Stimulated activated CD4-positive, alpha-beta T cell treated with anti-CD3 and anti-CD28 coated beads, Interleukin-12 subunit alpha, Interleukin-12 subunit beta, amount 100 ng/mL, for 4 hours (primary cell): Measurements from ENCODE around the gene MAP3K10.

Experiments
- DNase-seq: peaks from one replicate; pipeline ENCODE4 v3.0.0-alpha.2; 2020

Gene MAP3K10

GRCh38 chr19:40234429-40235237 is 43.4 kb downstream of the MAP3K10 start:
- DNase-seq, result no peak

DNA sequence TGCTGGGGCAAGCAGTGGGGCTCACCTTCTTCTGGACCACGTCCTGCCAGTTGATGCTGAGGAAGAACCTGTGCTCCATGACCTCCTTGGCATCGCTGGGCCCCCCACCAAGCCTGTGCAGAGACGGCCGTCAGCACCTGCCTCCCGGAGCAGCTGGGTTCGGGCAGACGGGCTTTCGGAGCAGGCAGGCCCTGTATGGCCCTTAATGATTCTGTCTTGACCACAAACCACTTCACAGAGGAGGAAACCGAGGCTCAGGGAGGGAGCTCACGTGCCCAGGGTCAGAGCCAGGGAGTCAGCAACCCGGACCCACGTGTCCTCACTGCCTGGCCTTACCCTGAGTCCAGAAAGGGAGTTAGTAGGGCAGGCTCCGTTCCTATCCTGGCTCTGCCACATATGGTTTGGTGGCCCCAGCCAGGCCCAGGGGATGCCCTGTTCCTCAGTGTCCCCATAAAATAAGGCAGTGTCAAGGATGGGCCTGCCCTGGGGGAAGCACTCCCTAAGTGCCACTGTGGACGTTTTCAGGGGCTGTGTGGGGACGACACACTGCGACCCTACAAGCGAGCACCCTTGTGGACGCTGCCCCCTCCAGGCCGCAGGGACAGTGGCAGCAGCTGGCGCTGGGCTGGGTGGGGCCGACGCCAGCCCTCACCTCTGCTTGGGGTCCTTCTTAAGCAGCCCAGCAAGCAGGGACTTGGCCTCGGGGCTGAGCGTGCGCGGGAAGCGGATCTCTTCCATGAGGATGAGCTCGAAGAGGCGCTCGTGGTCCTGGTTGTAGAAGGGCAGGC is 44.2 kb downstream of the MAP3K10 start:
- no peak for DNase-seq

DNA sequence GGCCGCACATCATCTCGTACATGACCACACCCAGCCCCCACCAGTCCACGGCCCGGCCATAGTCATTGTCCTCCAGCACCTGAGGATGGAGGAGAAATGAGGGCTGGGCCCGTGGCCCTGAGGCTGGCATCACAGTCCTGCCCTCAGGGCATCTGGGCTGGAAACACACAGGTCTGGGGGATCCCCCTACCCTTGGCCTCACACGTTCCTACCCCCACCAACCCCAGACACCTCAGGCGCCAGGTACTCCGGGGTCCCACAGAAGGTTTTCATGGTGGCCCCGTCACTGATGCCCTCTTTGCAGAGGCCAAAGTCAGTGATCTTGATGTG is 44.8 kb downstream of the MAP3K10 start:
- DNase-seq, result no peak

- no peak for DNase-seq
Observed at GRCh38 chr19:40236366-40236765, 45.1 kb downstream of the MAP3K10 start.

GRCh38 chr19:40237791-40238190 is 46.6 kb downstream of the MAP3K10 start:
- no peak for DNase-seq

- no peak for DNase-seq
Observed at GRCh38 chr19:40238775-40239174, 47.5 kb downstream of the MAP3K10 start.

GRCh38 chr19:40239415-40240226 is 48.4 kb downstream of the MAP3K10 start:
- DNase-seq, result no peak

DNA sequence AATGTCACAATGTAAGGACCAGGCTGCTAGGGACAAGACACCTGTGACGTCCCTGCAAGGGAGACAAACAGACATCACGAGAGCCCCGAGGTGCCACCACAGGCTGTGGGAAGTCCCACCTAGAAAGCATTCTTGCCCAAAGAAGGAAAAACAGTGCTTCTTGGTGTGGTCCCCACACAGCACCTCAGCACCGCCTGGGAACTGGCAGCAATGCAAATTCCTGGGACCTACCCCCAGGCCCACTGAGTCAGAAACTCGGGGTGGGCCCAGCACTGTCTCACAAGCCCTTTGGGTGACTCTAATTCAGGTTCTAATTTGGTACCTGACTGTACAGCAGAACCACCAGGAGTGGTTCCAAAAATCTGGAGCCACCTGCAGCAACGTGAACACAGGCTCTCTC is 49.1 kb downstream of the MAP3K10 start:
- no peak for DNase-seq

DNA sequence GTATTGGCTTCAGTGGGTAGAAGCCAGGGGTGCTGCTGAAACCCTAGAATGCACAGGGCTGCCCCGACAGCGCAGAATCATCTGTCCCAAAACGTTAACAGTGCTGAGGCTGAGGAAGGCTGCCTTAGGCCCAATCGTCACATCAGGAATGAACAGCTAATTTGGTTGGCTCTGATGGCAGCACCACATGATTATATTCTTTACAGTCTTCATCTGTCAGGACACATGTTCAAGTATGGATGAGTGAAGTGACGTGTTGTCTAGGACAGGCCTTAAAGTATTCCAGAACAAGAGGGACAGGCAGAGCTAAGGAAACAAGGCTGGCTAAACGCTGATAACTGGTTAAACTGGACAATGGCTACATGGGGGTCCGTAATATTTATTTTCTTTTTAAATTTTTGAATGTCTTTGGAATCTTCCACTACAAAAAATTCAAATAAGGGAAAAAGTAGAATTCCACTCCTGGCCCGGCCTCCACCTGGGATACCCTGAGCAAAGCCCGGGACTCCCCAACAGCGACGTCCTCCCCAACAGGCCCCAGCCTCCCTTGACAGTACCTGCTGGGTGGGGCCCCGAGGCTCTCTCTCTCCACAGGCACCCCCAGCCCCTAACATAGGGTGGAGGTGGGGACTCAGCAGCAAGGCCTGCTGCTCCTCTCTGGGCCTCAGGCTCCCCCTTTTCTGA is 50.0 kb downstream of the MAP3K10 start:
- DNase-seq, result no peak

DNA sequence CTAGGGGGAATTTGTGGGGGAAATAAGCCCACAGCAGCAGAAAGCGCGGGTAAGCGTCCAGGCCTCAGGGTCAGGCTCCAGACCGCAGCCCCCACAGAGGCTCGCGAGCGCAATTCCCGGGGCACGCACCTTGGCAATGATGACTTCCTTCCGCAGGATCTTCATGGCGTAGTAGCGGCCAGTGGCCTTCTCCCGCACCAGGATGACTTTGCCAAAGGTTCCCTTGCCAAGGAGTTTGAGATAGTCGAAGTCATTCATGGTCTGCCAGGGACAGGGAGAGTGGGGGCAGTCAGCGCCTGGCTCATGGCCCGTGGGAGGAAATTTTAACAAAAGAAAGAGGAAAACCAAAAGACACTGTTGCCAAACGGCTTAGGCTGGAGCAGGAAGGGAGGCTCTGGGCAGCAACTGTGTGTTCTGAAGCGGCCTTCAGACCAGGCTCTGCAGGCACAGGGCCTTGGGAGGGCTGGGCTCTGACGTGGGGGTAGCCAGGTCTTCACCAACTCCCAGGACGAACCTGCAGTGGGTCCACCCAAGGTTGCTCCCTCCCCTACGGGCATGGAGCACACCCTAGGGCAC is 50.7 kb downstream of the MAP3K10 start:
- no peak for DNase-seq

- DNase-seq, result no peak
Observed at GRCh38 chr19:40242480-40242879, 51.3 kb downstream of the MAP3K10 start.

DNA sequence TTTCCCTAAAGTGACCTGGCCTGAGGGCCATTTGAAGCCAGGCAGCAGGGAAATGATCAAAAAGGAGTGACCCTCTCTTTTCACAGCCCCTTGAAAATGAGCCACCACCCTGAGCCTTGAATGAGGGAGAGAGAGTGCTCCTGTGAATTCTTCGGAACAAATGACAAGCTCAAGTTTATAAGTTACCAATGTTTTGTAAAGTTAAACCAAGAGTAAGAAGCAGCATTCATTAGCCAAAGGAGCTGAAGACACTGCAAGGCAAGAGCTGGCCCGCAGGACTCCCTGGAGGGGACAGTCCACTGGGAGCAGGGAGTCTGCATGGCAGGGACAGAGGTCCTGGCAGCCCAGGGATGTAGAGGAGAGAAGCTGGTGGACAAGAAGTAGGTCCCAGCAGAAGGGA is 52.0 kb downstream of the MAP3K10 start:
- DNase-seq, result no peak

- DNase-seq, result no peak
Observed at GRCh38 chr19:40244579-40245317, 53.5 kb downstream of the MAP3K10 start.

- DNase-seq, result no peak
Observed at GRCh38 chr19:40245506-40246128, 54.4 kb downstream of the MAP3K10 start.

DNA sequence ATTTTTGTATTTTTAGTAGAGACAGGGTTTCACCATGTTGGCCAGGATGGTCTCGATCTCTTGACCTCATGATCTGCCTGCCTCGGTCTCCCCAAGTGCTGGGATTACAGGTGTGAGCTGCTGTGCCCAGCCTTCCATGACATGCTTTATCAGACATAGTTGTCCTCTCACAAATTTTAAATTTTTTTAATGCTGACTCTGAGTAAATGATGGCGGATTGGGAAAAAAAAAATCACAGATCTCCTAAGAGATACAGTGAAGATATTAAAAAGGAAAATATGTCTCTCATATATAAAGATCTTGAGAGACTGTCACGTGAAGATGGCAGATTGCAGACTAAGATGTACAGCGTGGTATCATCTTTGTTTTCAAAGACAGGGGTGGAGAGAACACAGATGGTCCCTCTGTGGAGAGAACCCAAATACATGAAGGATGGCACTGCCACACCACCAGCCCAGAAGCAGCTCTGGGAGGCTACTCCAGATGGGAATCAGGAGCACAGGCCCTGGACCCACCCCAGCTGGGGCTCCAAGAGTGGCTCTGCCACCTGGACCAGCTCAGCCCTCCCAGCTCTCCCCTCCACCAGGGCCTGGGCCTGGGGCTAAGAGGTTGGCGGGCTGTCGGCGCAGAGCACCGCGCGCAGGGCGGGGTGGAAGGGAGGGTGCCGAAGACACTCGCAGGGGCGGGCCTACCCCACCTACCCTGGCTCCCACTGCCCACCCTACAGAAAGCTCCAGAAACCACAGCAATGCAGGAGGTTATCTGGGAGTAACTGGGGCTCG is 55.3 kb downstream of the MAP3K10 start:
- DNase-seq, result no peak

GRCh38 chr19:40247178-40247577 is 56.0 kb downstream of the MAP3K10 start:
- no peak for DNase-seq

- DNase-seq, result no peak
Observed at GRCh38 chr19:40247735-40248262, 56.6 kb downstream of the MAP3K10 start.

- DNase-seq, result no peak
Observed at GRCh38 chr19:40249201-40249600, 58.0 kb downstream of the MAP3K10 start.

- DNase-seq, result no peak
Observed at GRCh38 chr19:40249781-40250180, 58.6 kb downstream of the MAP3K10 start.

DNA sequence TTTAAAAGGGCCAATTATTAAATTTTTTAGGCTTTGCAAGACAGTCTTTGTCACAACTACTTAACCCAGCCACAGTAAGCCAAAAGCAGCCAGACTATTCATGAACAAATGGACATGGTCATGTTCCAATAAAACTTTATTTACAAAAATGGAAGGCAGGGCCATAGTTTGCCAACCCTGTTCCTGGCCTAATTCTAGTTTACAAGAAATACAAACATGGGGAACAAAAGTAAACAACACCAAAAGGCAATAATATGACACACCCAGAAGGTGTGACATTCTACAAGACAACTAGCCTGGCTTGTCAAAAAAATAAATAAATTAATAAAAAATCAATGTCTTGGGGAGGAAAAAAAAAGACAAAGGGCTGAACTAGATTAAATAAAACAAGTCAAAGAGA is 60.0 kb downstream of the MAP3K10 start:
- no peak for DNase-seq
